ENCODE data around the gene KPNA2.
"Not testable (repeated sequence)": the region's sequence is repeated elsewhere in the genome, so short reads cannot be mapped to it uniquely, and the experiment has no call there.

Gene KPNA2

GRCh38 chr17:68047153-68047846, 11.8 kb downstream of the KPNA2 start:
- TF ChIP-seq CTCF (IDR thresholded peaks at IDR 0.05; ENCODE audit: control insufficient read depth, extremely low read depth, insufficient read depth), result no peak
- no peak for DNase-seq (ENCODE audit: low read depth)
- no peak overlapping the region for H3K4me3 ChIP-seq (ENCODE audit: low read depth, low read length)

DNA sequence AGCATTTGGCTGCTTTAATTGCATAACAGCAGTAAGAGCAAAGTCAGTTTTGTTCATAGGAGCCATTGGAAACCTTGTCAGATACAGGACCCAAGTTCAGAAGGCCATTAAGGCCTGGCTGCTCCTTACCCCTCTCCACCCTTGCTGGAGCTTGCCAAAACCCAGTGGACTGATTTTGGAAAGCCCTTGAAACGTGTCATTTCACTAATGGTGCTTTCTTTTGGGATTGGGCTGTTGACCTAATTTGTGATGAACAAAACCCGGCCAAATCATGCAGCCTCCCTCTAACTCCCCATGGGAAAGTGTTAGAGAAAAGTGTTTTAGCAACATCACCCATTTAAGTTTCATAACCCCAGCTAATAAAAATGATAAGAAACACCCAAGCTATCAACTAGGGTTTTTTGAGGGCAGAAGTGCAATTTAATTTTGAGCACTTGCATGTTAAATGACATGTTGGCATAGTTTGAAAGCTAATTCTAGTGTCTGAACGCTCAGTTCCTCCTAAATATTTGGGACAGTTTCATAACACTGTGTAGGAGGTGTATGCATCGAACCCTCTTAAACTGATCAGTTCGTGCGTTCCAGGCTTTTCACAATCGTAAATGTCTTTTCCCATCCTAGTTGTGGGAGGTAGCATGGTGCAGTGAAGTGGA, 12.5 kb downstream of the KPNA2 start:
- not testable (repeated sequence) for H3K4me3 ChIP-seq (ENCODE audit: low read depth, low read length); DNase-seq (ENCODE audit: low read depth)

DNA sequence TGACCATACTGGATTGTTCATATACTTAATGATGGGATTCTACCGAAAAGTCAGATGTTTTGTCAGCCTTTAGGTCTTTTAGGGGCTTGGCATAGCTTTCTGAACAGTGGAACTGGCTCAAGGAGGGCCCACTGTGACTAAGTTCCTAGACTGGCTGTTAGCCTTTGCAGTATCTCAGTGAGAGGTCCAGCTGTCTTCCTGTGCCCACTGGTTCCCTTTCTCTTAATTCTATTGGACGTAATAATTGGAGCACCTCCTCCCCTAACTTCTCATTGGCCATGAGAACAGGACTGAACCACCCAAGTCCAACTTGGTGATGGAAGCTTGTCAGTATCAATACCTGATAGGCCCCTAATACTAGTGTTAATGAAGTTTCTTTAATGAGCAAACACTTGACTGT, 13.5 kb downstream of the KPNA2 start:
- H3K4me3 ChIP-seq (ENCODE audit: low read depth, low read length), result no peak overlapping the region
- no peak for DNase-seq (ENCODE audit: low read depth)
- TF ChIP-seq CTCF (IDR thresholded peaks at IDR 0.05; ENCODE audit: control insufficient read depth, extremely low read depth, insufficient read depth), result no peak

DNA sequence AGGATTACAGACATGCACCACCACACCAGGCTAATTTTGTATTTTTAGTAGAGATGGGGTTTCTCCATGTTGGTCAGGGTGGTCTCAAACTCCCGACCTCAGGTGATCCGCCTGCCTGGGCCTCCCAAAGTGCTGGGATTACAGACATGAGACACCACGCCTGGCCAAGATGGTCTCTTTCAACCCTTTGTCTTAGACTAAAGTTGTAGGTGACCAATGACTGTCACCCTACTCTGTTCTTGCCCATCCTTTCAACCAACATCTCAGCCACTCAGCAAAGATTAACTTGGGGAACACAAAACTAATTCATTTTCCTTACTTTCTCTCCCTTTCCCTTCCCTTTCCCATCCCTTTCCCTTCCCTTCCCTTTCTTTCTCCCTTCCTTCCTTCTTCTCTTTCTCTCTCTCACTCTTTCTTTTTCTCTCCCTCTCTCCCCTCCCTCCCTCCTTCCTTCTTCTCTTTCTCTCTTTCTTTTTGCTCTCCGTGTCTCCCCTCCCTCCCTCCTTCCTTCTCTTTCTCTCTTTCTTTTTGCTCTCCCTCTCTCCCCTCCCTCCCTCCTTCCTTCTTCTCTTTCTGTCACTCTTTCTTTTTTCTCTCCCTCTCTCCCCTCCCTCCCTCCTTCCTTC, 14.4 kb downstream of the KPNA2 start:
- not testable (repeated sequence) for H3K4me3 ChIP-seq (ENCODE audit: low read depth, low read length); DNase-seq (ENCODE audit: low read depth)

DNA sequence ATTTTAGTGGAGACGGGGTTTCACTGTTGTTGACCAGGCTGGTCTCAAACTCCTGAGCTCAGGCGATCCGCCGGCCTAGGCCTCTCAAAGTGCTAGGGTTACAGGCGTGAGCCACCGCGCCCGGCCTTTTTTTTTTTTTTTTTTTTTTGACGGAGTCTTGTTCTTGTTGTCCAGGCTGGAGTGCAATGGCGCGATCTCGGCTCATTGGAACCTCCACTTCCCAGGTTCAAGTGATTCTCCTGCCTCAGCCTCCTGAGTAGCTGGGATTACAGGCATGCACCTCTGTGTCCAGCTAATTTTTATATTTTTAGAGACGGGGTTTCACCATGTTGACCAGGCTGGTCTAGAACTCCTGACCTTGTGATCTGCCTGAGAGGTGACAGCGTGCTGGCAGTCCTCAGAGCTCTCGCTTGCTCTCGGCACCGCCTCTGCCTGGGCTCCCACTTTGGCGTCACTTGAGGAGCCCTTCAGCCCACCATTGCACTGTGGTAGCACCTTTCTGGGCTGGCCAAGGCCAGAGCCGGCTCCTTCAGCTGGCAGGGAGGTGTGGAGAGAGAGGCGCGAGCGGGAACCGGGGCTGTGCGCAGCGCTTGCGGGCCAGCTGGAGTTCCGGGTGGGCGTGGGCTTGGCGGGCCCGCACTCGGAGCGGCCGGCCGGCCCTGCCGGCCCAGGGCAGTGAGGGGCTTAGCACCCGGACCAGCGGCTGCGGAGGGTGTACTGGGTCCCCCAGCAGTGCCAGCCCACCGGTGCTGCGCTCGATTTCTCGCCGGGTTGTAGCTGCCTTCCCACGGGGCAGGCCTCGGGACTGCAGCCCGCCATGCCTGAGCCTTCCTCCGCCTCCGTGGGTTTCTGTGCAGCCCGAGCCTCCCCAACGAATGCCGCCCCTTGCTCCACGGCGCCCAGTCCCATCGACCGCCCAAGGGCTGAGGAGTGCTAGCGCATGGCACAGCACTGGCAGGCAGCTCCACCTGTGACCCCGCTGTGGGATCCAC, 16.1 kb downstream of the KPNA2 start:
- H3K4me3 ChIP-seq (ENCODE audit: low read depth, low read length); DNase-seq (ENCODE audit: low read depth): not testable (repeated sequence)

GRCh38 chr17:68052810-68053209, 17.3 kb downstream of the KPNA2 start:
- no peak for TF ChIP-seq CTCF (IDR thresholded peaks at IDR 0.05; ENCODE audit: control insufficient read depth, extremely low read depth, insufficient read depth)
- no peak overlapping the region for H3K4me3 ChIP-seq (ENCODE audit: low read depth, low read length)
- no peak for DNase-seq (ENCODE audit: low read depth)

DNA sequence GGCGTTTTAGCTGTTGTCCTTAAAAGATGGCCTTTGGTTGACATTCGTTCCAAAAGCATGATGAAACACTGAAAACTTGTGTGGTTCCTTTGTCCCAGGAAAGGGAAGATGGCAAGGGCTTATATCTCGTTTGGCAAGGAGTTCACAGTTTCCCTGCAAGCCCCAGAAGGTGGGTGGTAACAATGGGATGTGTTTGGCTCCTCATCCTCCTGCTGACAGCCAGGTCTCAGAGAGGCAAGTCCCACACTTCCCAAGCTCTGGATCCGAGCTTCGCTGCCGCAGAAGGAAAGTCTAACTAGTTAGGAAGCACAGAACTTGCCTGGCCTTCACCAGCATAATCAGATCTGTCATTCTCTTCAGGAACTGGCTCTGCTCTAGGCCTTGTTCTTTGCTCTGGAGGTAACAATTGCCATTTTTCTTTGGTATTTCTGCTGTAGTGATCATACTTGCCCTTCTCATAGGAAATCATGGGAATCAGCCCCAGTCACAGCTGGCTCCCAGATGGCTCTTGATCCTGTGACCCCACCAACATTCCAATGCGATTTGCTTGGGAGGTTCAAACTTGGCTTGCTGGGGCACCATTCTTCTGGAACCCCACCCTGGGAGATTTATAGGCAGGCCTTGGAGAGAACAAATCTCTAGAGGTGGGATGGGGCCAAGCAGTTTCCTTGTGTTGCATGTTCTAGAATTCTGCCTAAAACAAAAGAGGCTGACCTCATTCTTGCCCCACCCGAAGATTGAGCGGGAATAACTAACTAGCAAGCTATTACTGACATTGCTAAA, 17.9 kb downstream of the KPNA2 start:
- TF ChIP-seq CTCF (IDR thresholded peaks at IDR 0.05; ENCODE audit: control insufficient read depth, extremely low read depth, insufficient read depth), result no peak
- no peak overlapping the region for H3K4me3 ChIP-seq (ENCODE audit: low read depth, low read length)
- DNase-seq (ENCODE audit: low read depth), result no peak
